Upper lobe of right lung (tissue), 1 donor: ENCODE measurements around the gene SNRNP200. TPM values are rescaled to one million over a fixed set of nuclear protein-coding genes. Genes with fewer than 3 reads are reported as not detected.

Experiments
- ATAC-seq: fragments of 200-7000 bp; cut with Tn5 transposase; one replicate; pipeline ENCODE4 v1.9.1; 2020; ENCODE audit warnings: mild to moderate bottlenecking, moderate library complexity
- DNase-seq: peaks from one replicate; pipeline ENCODE4 v3.0.0-alpha.2; 2020
- H3K27ac ChIP-seq: fragments of 200-600 bp; one replicate; pipeline ENCODE4 v1.8.0; 2022
- H3K27me3 ChIP-seq: fragments of 200-600 bp; one replicate; pipeline ENCODE4 v1.8.0; 2022; ENCODE audit warnings: mild to moderate bottlenecking
- H3K36me3 ChIP-seq: fragments of 200-600 bp; one replicate; pipeline ENCODE4 v1.8.0; 2022
- H3K4me1 ChIP-seq: fragments of 200-600 bp; one replicate; pipeline ENCODE4 v1.8.0; 2022
- H3K4me3 ChIP-seq: fragments of 200-600 bp; one replicate; pipeline ENCODE4 v1.8.0; 2022; ENCODE audit warnings: mild to moderate bottlenecking
- H3K9me3 ChIP-seq: fragments of 200-600 bp; one replicate; pipeline ENCODE4 v1.8.0; 2022
- CTCF ChIP-seq: fragments of 200-600 bp; IDR thresholded peaks from one replicate; pipeline ENCODE4 v1.8.0; 2022; ENCODE audit warnings: antibody characterized with exemption
- intact Hi-C: fragments of 100-400 bp; cut with DNase I; formaldehyde crosslinking; loops from one replicate; pipeline ENCODE4 v1.11.0; 2022
- total RNA-seq: library from RNA; stranded (reverse); fragmentation: NEBNext Ultra II Directional; extraction: Animal tissue kit (Norgen Biotek cat#: 25700); gene quantifications from one replicate; pipeline ENCODE4 v1.2.1, GENCODE V29; 2021
- donor health status: DM: no; HTN: yes; CAD: no; lungs with severe emphysema.

The SNRNP200 gene
- total RNA-seq, 1 donor from 2014 or later = 91.2 TPM

GRCh38 chr2:96291751-96292150 is 13.6 kb downstream of the SNRNP200 start:
- ATAC-seq = no peak
- TF ChIP-seq CTCF = no peak

GRCh38 chr2:96287273-96287856 is 18.0 kb downstream of the SNRNP200 start:
- no peaks in the 10 kb centered on the region for H3K4me1 ChIP-seq
- no peak for DNase-seq
- H3K4me3 ChIP-seq = no peak overlapping the region
- H3K27me3 ChIP-seq = no peaks in the 10 kb centered on the region
- intact Hi-C loops = no loop called here
- H3K27ac ChIP-seq = no peak overlapping the region
- no peak for TF ChIP-seq CTCF
- ATAC-seq = no peak
- peaks cover 100% of the 10 kb centered on the region for H3K36me3 ChIP-seq
- H3K9me3 ChIP-seq = no peaks in the 10 kb centered on the region

More at GRCh38 chr2:96291751-96292150, 13.6 kb downstream of the SNRNP200 start:
- no peaks in the 10 kb centered on the region for H3K9me3 ChIP-seq
- DNase-seq = no peak
- H3K4me3 ChIP-seq = no peak overlapping the region
- H3K36me3 ChIP-seq = peaks cover 100% of the 10 kb centered on the region
- no peaks in the 10 kb centered on the region for H3K4me1 ChIP-seq
- no peak overlapping the region for H3K27ac ChIP-seq
- H3K27me3 ChIP-seq = no peaks in the 10 kb centered on the region
- intact Hi-C loops = no loop called here

GRCh38 chr2:96276787-96277499 is 28.4 kb downstream of the SNRNP200 start:
- ATAC-seq (no peak), DNase-seq (no peak)
- TF ChIP-seq CTCF = no peak
- no peak overlapping the region for H3K27ac ChIP-seq
- H3K27me3 ChIP-seq = no peaks in the 10 kb centered on the region
- H3K9me3 ChIP-seq = no peaks in the 10 kb centered on the region
- no peak overlapping the region for H3K4me3 ChIP-seq
- intact Hi-C loops = no loop called here
- H3K36me3 ChIP-seq = peaks cover 100% of the 10 kb centered on the region
- no peaks in the 10 kb centered on the region for H3K4me1 ChIP-seq

- Histone ChIP-seq H3K27ac (no peak overlapping the region), H3K27me3 (no peaks in the 10 kb centered on the region), H3K4me3 (no peak overlapping the region), H3K9me3 (no peaks in the 10 kb centered on the region), H3K4me1 (no peaks in the 10 kb centered on the region), H3K36me3 (peaks cover 100% of the 10 kb centered on the region)
- DNase-seq (no peak), ATAC-seq (no peak)
- no peak for TF ChIP-seq CTCF
- intact Hi-C loops = no loop called here
Observed at GRCh38 chr2:96274355-96275056, 30.8 kb downstream of the SNRNP200 start.

- no peak for DNase-seq
- H3K4me3 ChIP-seq = no peak overlapping the region
- no peak for ATAC-seq
- no peaks in the 10 kb centered on the region for H3K9me3 ChIP-seq
- H3K27ac ChIP-seq = no peak overlapping the region
- TF ChIP-seq CTCF = no peak
- peaks cover 100% of the 10 kb centered on the region for H3K36me3 ChIP-seq
- H3K27me3 ChIP-seq = no peaks in the 10 kb centered on the region
- H3K4me1 ChIP-seq = no peaks in the 10 kb centered on the region
- intact Hi-C loops = no loop called here
Observed at GRCh38 chr2:96273763-96274162, 31.6 kb downstream of the SNRNP200 start.
